ENCODE results near the gene PCCA. TPM values are rescaled to one million over a fixed set of nuclear protein-coding genes. Genes with fewer than 3 reads are reported as not detected.
A peak's percentile ranks its signal among the peaks of the same experiment; 100 is the strongest.

Gene PCCA
- total RNA-seq, 1 donor from 2014 or later = 51.6 TPM

GRCh38 chr13:100473501-100474044, 384.7 kb downstream of the PCCA start:
- no peak for DNase-seq

DNA sequence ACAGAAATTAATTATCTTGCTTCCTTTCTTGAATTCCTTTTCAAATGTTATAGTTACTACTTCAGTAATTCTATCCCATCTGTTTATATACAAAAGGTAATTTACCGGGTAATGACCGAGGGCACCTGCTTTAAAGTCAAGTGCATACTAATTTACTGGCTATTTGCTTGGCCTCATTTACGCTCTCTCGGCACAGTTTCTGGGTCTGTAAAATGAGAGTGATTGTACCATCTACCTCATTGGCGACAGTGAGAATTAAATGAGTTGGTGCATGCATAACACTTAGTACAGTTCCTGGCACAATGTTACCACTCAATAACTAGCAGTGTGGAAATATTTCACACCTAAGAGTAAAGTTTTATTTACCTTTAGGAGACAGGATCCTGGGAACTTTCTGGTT, 388.1 kb downstream of the PCCA start:
- no peak for DNase-seq

DNA sequence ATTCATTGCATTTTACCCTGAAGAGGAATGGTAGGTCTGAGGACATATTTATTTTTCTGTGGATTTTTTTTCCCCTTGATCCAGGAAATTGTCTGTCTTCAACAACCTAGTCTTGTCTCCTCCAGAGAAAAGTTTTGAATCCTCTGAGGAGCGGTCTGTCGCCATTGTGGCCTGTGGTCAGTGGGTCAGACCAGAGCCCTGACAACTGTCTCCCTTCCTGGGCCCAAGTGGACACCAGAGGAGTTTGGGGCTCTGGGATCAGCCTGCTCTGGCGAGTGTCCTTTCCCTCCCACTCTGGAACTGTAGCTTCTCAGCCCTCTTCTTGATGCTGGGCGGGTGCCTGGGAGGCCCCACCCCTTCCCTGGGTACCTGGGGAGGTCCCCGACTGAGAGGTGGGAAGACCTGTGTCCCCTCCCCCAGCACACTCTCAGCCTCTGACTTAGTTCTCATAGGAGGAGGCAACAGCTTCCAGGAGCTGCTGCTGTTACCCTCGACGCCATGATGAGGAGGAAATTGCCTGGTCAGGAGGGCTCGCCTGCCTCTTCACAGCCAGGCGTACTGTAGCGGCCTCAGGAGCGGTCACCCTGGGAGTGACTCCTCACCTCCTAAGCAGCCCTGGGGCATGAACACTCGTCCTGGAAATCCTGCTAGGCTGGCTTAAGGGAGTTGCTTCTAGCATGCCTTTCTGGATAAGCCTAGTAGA, 389.4 kb downstream of the PCCA start:
- no peak for DNase-seq

DNA sequence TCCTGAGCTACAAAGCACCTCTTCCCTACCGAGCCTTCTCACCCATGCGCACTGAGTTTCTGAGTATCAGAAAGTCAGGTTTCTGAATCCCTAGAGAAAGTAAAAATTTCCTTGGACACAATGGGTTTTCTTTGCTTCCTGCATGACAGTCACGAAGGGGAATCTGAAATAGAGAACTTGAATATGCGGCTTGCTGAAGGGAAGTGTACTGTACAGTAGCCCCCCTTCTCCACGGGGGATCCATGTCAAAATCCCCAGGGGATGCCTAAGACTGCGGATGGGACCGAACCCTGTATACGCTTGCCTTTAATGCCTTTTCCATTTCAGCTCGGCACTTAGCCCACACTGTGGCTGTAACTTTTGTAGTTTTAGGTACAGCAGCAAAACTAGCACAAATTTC, 391.8 kb downstream of the PCCA start:
- DNase-seq = no peak

GRCh38 chr13:100483139-100483538, 394.2 kb downstream of the PCCA start:
- no peak for DNase-seq

- DNase-seq = peak; percentile 57
These were observed 395.0 kb downstream of the PCCA start for GRCh38 chr13:100483841-100484381.

GRCh38 chr13:100484702-100485101, 395.8 kb downstream of the PCCA start:
- no peak for DNase-seq

- no peak for DNase-seq
These were observed 396.4 kb downstream of the PCCA start for GRCh38 chr13:100485265-100485664.

DNA sequence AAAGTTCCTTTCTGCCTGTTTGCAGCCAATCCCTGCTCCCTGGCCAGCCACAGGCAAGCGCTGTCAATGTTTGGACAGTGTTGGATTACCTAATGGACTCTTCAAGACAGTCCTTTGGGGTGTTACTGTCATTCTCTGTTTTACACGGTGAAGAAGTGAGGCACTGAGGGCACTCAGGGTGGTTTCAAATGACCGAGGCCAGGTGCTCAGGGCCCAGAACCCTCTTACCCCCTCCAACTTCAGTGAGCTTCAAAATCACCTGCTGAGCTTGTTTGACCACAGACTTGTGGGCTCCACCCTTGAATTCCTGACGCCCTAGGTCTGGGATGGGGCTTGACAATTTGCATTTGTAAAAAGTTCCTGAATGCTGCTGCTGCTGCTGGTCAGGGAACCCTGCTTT, 401.8 kb downstream of the PCCA start:
- no peak for DNase-seq

DNA sequence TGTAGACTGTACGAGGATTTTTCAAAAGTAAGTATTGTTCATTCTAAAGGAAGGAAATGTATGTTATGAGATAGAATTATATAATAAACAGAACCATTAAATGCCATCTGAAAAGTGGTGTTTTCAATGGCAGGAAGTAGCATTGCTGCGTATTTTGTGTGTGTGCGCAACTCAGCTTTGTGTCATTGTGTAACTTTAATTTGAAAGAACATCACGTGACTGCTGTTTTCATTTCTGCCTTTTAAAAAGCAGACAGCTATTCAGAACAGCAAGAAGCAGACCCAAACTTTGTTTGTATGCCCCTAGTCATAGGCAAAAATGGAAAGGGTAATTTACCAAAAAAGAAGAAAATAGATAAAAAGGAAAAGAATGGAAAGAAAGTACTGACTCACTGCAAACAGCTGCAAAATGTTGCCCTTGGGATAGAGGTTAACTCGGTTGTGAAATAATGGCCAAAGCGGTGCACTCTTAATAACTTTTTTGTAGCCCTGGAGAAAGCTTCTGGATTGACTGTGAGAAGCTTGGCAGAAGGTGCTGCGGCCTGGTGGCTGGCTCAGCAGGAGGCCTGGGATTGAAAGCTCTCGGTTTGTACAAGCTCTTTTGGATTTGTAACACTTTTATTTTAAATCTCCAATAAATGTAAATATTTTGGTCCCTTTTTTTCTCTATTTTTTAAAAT, 402.4 kb downstream of the PCCA start:
- peak; percentile 70 for DNase-seq

DNA sequence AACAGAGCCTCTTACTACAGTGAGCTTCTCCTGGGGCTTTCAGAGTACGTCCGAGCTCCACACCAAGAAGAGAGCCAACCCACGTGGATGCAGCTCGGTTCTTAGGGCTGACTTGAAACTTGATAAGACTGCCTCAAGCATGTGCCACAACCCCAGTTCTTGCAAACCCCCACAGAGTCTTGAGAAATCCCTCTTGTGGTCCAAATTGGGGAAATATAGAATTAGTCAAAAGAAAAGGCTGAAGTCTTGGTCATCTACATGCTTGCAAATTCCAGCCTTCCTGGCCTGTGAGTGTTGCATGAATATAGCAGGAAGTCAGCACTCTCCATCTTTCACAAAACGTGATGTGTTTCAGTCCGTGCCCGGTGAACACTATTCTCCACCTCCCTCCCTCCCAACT, 404.5 kb downstream of the PCCA start:
- no peak for DNase-seq

DNA sequence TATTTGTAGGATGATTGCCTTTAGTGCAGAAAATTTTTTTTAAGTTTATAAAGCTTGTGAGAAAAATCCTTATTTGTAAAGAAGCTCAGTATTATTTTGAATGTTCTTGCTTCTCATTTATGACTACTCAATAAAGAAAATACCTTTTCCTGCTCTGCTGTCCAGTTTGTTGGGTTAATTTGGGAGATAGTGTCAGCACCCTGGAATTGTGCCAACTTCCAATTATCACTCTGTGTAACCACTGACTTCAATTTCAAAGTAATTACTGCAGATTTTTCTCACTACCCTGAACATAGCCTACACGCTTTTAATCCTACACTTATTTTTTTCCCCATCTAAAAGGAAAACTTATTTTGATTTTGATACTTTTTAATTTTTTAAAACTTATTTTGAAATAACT, 406.6 kb downstream of the PCCA start:
- DNase-seq = no peak

- peak; percentile 67 for DNase-seq
These were observed 408.5 kb downstream of the PCCA start for GRCh38 chr13:100497389-100497788.

- no peak for DNase-seq
These were observed 413.6 kb downstream of the PCCA start for GRCh38 chr13:100502446-100502845.

DNA sequence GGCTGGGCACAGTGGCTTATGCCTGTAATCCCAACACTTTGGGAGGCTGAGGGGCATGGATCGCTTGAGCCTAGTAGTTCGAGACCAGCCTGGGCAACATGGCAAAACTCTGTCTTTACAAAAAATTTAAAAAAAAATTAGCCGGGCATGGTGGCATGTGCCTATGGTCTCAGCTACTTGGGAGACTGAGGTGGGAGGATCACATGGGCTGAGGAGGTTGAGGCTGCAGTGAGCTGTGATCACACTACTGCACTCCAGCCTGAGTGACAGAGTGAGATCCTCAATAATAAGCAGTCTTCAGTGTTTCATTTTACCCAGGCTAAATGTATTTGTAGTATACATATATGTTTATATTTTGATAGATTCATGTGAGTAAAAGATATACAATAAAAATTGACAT, 414.7 kb downstream of the PCCA start:
- no peak for DNase-seq

- no peak for DNase-seq
These were observed 417.3 kb downstream of the PCCA start for GRCh38 chr13:100506154-100506553.

GRCh38 chr13:100506600-100507422, 417.9 kb downstream of the PCCA start:
- DNase-seq = no peak

DNA sequence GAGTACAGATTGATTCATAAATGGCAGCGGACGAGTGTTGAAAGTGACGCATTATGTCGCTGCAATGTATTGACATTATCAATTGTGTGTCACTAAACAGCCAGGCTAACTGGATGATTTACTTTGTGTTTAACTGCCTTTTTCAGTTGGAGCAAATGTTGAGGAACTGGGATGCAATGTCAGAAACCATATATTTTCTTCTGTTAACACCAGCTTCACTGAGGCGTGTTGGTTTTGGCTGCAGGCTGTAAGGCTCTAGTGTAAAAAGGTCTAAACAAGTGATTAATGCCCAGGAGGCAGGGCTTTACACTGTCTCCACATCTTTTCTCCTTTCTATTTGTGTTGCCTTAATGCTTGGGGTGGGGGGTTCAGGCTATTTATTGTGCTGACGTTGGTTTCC, 419.6 kb downstream of the PCCA start:
- no peak for DNase-seq

GRCh38 chr13:100508996-100509395, 420.1 kb downstream of the PCCA start:
- DNase-seq = no peak

GRCh38 chr13:100510208-100510957, 421.5 kb downstream of the PCCA start:
- no peak for DNase-seq

- DNase-seq = no peak
These were observed 422.6 kb downstream of the PCCA start for GRCh38 chr13:100511466-100511865.

- DNase-seq = peak; percentile 50
These were observed 423.5 kb downstream of the PCCA start for GRCh38 chr13:100512422-100512821.
